Dermis blood vessel endothelial cell (primary cell): Measurements from ENCODE around the gene GNAI1. TPM values are rescaled to one million over a fixed set of nuclear protein-coding genes. Genes with fewer than 3 reads are reported as not detected.
A peak's percentile ranks its signal among the peaks of the same experiment; 100 is the strongest.

Source experiments
- DNase-seq: peaks from one replicate; pipeline ENCODE4 v3.0.0; 2010
- total RNA-seq: library from RNA; depleted of rRNA; stranded (reverse); fragments of >200 nt; gene quantifications from 2 replicates; pipeline ENCODE4 v1.2.3, GENCODE V29; 2014

Gene GNAI1
- total RNA-seq, 1 donor from 2014 or later, result 28.8 TPM

GRCh38 chr7:80216996-80217842 is 82.6 kb downstream of the GNAI1 start:
- no peak for DNase-seq

GRCh38 chr7:80218723-80219122 is 84.1 kb downstream of the GNAI1 start:
- DNase-seq, result peak; percentile 74

GRCh38 chr7:80220022-80220634 is 85.5 kb downstream of the GNAI1 start:
- DNase-seq, result no peak

GRCh38 chr7:80224415-80224814 is 89.8 kb downstream of the GNAI1 start:
- DNase-seq, result no peak

- no peak for DNase-seq
Observed at GRCh38 chr7:80225361-80225760, 90.7 kb downstream of the GNAI1 start.

GRCh38 chr7:80226629-80227028 is 92.0 kb downstream of the GNAI1 start:
- no peak for DNase-seq

GRCh38 chr7:80230327-80230726 is 95.7 kb downstream of the GNAI1 start:
- peak; percentile 13 for DNase-seq

GRCh38 chr7:80231707-80232106 is 97.1 kb downstream of the GNAI1 start:
- DNase-seq, result no peak

GRCh38 chr7:80232979-80233724 is 98.5 kb downstream of the GNAI1 start:
- no peak for DNase-seq

GRCh38 chr7:80235334-80235733 is 100.7 kb downstream of the GNAI1 start:
- no peak for DNase-seq

GRCh38 chr7:80236681-80237080 is 102.0 kb downstream of the GNAI1 start:
- DNase-seq, result no peak

- peak; percentile 45 for DNase-seq
Observed at GRCh38 chr7:80240265-80241025, 105.8 kb downstream of the GNAI1 start.

- no peak for DNase-seq
Observed at GRCh38 chr7:80241671-80242070, 107.0 kb downstream of the GNAI1 start.

GRCh38 chr7:80243425-80243824 is 108.8 kb downstream of the GNAI1 start:
- DNase-seq, result no peak

GRCh38 chr7:80244206-80244916 is 109.7 kb downstream of the GNAI1 start:
- DNase-seq, result peak; percentile 49

- DNase-seq, result no peak
Observed at GRCh38 chr7:80247144-80247543, 112.5 kb downstream of the GNAI1 start.

- DNase-seq, result no peak
Observed at GRCh38 chr7:80247891-80248290, 113.3 kb downstream of the GNAI1 start.

GRCh38 chr7:80249184-80249583 is 114.6 kb downstream of the GNAI1 start:
- no peak for DNase-seq

- no peak for DNase-seq
Observed at GRCh38 chr7:80249619-80250295, 115.1 kb downstream of the GNAI1 start.

GRCh38 chr7:80253237-80253636 is 118.6 kb downstream of the GNAI1 start:
- no peak for DNase-seq

- DNase-seq, result no peak
Observed at GRCh38 chr7:80253653-80254052, 119.0 kb downstream of the GNAI1 start.
